ENCODE data around the gene FAT3. TPM values are rescaled to one million over a fixed set of nuclear protein-coding genes. Genes with fewer than 3 reads are reported as not detected.

The FAT3 gene
- total and polyA plus RNA-seq, 2 donors (not counting 3 experiments of a cell fraction or from before 2014, with no cell fraction given): 0.08 to 1.4 TPM

DNA sequence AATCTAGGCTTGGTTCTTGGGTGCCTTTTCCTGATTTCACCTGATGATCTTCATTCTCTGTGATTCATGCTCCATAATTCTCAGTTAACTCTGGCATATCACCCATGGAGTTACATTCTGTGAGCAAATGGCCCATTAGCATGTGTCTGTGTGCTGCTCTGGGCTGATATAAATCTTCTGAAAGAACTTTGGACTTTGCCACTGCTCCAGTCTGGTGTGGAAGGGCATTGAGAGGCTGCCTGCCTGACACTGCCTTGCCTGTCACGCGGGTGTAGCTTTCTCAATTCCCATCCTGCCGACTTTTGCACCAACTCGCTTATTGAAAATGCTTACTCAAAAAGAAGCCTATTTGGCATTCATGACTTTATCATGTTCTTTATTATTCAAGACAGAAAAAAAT lies 42.2 kb downstream of the FAT3 start:
- dilution Hi-C loops (cut with MboI; ENCODE audit: extremely low pct_ligation_motif_present, low sequenced_read_pairs) (no loop called here), intact Hi-C loops (cut with micrococcal nuclease) (no loop called here)
- no peak for DNase-seq (ENCODE audit: low read depth, low spot score)
- peaks cover 2% of the 10 kb centered on the region for H3K4me1 ChIP-seq (ENCODE audit: control insufficient read depth, extremely low read depth, insufficient read depth, low read length)
- no peaks in the 10 kb centered on the region for H4K20me1 ChIP-seq (replicated peaks; ENCODE audit: control insufficient read depth, extremely low read depth, insufficient read depth, low read length)
- H3K27ac ChIP-seq (ENCODE audit: insufficient read depth, low read depth, low read length): no peak overlapping the region
- TF ChIP-seq, protein P1, sequence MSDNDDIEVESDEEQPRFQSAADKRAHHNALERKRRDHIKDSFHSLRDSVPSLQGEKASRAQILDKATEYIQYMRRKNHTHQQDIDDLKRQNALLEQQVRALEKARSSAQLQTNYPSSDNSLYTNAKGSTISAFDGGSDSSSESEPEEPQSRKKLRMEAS (IDR thresholded peaks at IDR 0.05; ENCODE audit: insufficient read depth, insufficient read length): no peak
- TF ChIP-seq FOS (IDR thresholded peaks at IDR 0.05; ENCODE audit: borderline replicate concordance, insufficient read depth, low read length): no peak
- TF ChIP-seq JUN (IDR thresholded peaks at IDR 0.05; ENCODE audit: borderline replicate concordance, insufficient read depth, insufficient read length, low read depth): no peak
- TF ChIP-seq, protein P2, sequence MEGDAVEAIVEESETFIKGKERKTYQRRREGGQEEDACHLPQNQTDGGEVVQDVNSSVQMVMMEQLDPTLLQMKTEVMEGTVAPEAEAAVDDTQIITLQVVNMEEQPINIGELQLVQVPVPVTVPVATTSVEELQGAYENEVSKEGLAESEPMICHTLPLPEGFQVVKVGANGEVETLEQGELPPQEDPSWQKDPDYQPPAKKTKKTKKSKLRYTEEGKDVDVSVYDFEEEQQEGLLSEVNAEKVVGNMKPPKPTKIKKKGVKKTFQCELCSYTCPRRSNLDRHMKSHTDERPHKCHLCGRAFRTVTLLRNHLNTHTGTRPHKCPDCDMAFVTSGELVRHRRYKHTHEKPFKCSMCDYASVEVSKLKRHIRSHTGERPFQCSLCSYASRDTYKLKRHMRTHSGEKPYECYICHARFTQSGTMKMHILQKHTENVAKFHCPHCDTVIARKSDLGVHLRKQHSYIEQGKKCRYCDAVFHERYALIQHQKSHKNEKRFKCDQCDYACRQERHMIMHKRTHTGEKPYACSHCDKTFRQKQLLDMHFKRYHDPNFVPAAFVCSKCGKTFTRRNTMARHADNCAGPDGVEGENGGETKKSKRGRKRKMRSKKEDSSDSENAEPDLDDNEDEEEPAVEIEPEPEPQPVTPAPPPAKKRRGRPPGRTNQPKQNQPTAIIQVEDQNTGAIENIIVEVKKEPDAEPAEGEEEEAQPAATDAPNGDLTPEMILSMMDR (IDR thresholded peaks at IDR 0.05; ENCODE audit: extremely low read depth in 1 of 2, insufficient read depth in 1 of 2, low read depth in 1 of 2, low read length in 2 of 2): no peak
- no peak for TF ChIP-seq MYC (IDR thresholded peaks at IDR 0.05; ENCODE audit: low read depth, low read length)
- no peak for TF ChIP-seq EZH2 (IDR thresholded peaks at IDR 0.05; ENCODE audit: borderline replicate concordance, low read depth, low read length, severe bottlenecking)
- TF ChIP-seq POLR2AphosphoS5 (IDR thresholded peaks at IDR 0.05; ENCODE audit: insufficient read depth, low read depth, low read length): no peak
- TF ChIP-seq GATA2 (IDR thresholded peaks at IDR 0.05; ENCODE audit: insufficient read depth, insufficient read length, low read depth, low read length): no peak
- no peak for TF ChIP-seq POLR2A (IDR thresholded peaks at IDR 0.05; ENCODE audit: low read depth, low read length)
- H3K4me2 ChIP-seq (ENCODE audit: insufficient read depth, low read length): no peak overlapping the region
- POLR2A ChIA-PET: no interaction called here
- no peak overlapping the region for H3K9ac ChIP-seq (replicated peaks; ENCODE audit: extremely low read depth, insufficient read depth, low read length)
- CTCF ChIA-PET: no interaction called here
- no peaks in the 10 kb centered on the region for H3K9me3 ChIP-seq (replicated peaks; ENCODE audit: control insufficient read depth, insufficient read depth, low read length)
- no peak overlapping the region for H2AFZ ChIP-seq (ENCODE audit: low read depth, low read length)
- no peaks in the 10 kb centered on the region for H3K36me3 ChIP-seq (ENCODE audit: control insufficient read depth in 2 of 2, extremely low read depth in 1 of 2, insufficient read depth in 2 of 2, low read length in 2 of 2)
- FAIRE-seq: no peak
- H3K9me1 ChIP-seq (replicated peaks; ENCODE audit: control insufficient read depth, extremely low read depth, insufficient read depth, low read length): no peaks in the 10 kb centered on the region
- H3K27me3 ChIP-seq (ENCODE audit: control insufficient read depth in 2 of 2, insufficient read depth in 2 of 2, low read length in 2 of 2): no peaks in the 10 kb centered on the region
- no TSS peak for BruUV-seq (replicated peaks)
- H3K4me3 ChIP-seq (replicated peaks in 1 of 3; ENCODE audit: insufficient read depth in 1 of 3, low read depth in 1 of 3, low read length in 3 of 3): no peak overlapping the region
- no peaks in the 10 kb centered on the region for H3K79me2 ChIP-seq (ENCODE audit: control insufficient read depth, insufficient read depth, low read length)

Measured in endothelial cell of umbilical vein (primary cell).